Activated CD8-positive, alpha-beta T cell treated with anti-CD3 and anti-CD28 coated beads for 36 hours (primary cell): ENCODE measurements around the gene ARMC6. TPM values are rescaled to one million over a fixed set of nuclear protein-coding genes. Genes with fewer than 3 reads are reported as not detected.

Experiments used
- ATAC-seq: fragments of 200-7000 bp; cut with Tn5 transposase; one replicate; pipeline ENCODE4 v1.10.0; 2021; ENCODE audit warnings: mild to moderate bottlenecking, moderate library complexity
- CTCF ChIA-PET: fragments of 350-600 bp; sonication (Branson Sonifier 250); formaldehyde crosslinking; loops from one replicate; lab custom pipeline; 2021; ENCODE audit warnings: antibody characterized with exemption; lab: Charles Lee
- POLR2A ChIA-PET: fragments of 350-600 bp; sonication (Branson Sonifier 250); formaldehyde crosslinking; loops from one replicate; lab custom pipeline; 2021; ENCODE audit warnings: antibody characterized with exemption; lab: Charles Lee
- DNase-seq: peaks from one replicate; pipeline ENCODE4 v3.0.0-alpha.2; 2020
- H3K27ac Mint-ChIP-seq: one replicate; pipeline ENCODE4 v1.8.0; 2021; ENCODE audit warnings: mild to moderate bottlenecking, mixed read lengths
- H3K27me3 Mint-ChIP-seq: one replicate; pipeline ENCODE4 v1.8.0; 2021; ENCODE audit warnings: mixed read lengths
- H3K36me3 Mint-ChIP-seq: one replicate; pipeline ENCODE4 v1.8.0; 2021; ENCODE audit warnings: low read depth, mixed read lengths
- H3K4me1 Mint-ChIP-seq: one replicate; pipeline ENCODE4 v1.8.0; 2021; ENCODE audit warnings: low read depth, mixed read lengths
- H3K4me3 Mint-ChIP-seq: one replicate; pipeline ENCODE4 v1.8.0; 2021; ENCODE audit warnings: mild to moderate bottlenecking, moderate library complexity, mixed read lengths
- H3K9me3 Mint-ChIP-seq: one replicate; pipeline ENCODE4 v1.8.0; 2021; ENCODE audit warnings: mixed read lengths
- CTCF ChIP-seq: fragments of 200-600 bp; IDR thresholded peaks from one replicate; pipeline ENCODE4 v1.8.0; 2022; ENCODE audit warnings: antibody characterized with exemption, mild to moderate bottlenecking
- intact Hi-C: fragments of 100-400 bp; cut with micrococcal nuclease; formaldehyde crosslinking; loops from one replicate; pipeline ENCODE4 v1.10.0; 2022
- total RNA-seq, 2 experiments: library from RNA; stranded (reverse); gene quantifications; one replicate each; pipeline ENCODE4 v1.2.3, GENCODE V29; 2021

The ARMC6 gene
- 10 to 100 TPM; 34.2 to 42.8 TPM for total RNA-seq

DNA sequence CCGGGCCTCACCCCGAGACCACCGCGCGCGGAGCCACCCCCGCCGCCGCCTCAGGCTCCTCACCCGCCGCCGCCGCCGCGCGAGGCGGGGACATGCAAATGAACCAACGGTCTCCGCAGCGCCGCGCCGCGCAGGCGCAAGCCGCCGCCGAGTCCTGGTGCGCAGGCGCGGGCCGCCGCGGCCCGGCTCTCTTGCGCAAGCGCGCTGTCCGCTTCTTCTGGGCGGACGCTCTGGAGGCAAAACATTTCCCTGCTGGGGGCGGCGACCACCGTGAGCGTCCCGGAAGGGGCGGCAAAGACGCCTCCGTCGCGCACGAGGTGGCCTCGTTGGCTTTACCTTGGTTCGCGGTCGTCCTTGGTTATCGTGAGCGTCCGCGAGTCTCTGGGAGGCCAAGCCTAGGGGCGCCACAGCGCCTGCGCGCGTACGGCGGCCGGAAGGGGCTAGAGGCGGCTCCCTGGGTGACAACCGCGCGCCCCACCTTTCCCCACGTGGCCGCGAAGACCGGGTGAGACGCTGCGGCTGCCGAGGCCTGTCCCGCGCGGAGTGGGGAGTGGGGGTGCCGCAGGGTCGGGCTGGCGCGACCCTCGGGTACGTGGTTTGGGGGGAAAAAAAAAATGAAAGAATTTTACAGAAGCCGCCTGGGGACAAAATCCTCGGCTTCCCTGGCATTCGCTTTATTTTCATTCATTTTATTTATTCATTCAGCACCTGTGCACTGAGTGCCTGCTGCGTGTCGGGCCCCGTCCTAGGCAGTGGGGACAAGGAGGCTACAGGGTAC is at the start of gene ARMC6, which contains the start of gene SUGP2:
TSS of gene ARMC6 (plus strand) at position 178 of the 778 bp plus-strand sequence. CDS start 607 bp downstream, outside the sequence.
TSS of gene SUGP2 (minus strand) at position 92 of the 778 bp plus-strand sequence. CDS start 2,446 bp downstream, outside the sequence.
- peaks cover 37% of the 10 kb centered on the region for H3K36me3 Mint-ChIP-seq
- intact Hi-C loops, result no loop called here
- no peaks in the 10 kb centered on the region for H3K27me3 Mint-ChIP-seq
- peaks cover 30% of the 10 kb centered on the region for H3K4me1 Mint-ChIP-seq
- DNase-seq (peak; percentile 91), ATAC-seq (peak; percentile 78)
- H3K4me3 Mint-ChIP-seq, result peak within 1 kb of the TSS; percentile 93
- CTCF ChIA-PET, result no interaction called here
- POLR2A ChIA-PET, result interaction anchor here (1.0 kb wide), 1 partner anchor 200 kb away, joined by 3 read pairs; no protein-coding TSS in a partner anchor
- no peaks in the 10 kb centered on the region for H3K9me3 Mint-ChIP-seq
- H3K27ac Mint-ChIP-seq, result peak within 1 kb of the TSS; percentile 95
- no peak for TF ChIP-seq CTCF

DNA sequence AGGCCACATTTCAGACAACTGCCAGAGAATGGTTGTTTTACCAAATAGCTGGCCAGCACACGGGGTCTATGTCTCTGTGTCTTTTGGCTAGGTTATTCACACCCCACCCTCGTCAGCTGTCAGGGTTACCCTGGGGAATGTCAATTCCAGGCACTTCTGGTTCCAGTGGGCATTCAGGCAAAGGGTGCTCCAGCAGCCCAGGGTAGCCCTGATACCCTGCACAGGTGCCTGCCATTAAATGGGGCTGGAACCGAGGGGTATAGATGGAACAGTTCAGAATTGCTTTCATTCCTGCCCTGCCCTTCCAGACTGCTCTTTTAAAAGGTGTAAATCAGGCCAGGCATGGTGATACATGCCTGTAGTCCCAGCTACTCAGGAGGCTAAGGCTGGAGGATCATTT is 49.2 kb upstream of the ARMC6 start:
- Mint-ChIP-seq H3K27ac (no peak overlapping the region), H3K9me3 (no peaks in the 10 kb centered on the region), H3K27me3 (peaks cover 12% of the 10 kb centered on the region), H3K4me1 (no peaks in the 10 kb centered on the region), H3K4me3 (no peak overlapping the region), H3K36me3 (no peaks in the 10 kb centered on the region)
- POLR2A ChIA-PET, result interaction anchor here (0.6 kb wide), 1 partner anchor 101 kb away, joined by 3 read pairs; no protein-coding TSS in a partner anchor
- DNase-seq (no peak), ATAC-seq (no peak)
- CTCF ChIA-PET, result no interaction called here
- intact Hi-C loops, result no loop called here
- TF ChIP-seq CTCF, result no peak

DNA sequence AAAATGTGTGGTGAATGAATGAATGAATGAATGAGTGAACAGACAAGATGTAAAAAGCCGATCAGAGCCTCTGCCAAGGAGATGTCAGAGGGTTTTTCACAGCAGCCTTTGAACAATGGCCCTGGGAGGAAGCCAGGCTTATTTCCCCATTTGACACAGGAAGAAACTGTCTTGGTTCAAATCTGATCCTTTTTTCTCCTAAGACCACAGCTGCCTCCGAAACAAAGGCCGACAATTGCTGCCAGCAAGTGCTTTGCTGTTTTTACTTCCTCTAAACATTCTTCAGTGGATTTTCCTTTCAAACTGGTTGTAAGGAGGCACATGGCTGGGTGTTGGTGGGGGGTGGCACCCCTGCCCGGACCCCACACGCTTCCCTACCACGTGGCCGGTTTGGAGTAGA is 48.1 kb upstream of the ARMC6 start:
- Mint-ChIP-seq H3K4me3 (no peak overlapping the region), H3K27ac (no peak overlapping the region), H3K9me3 (no peaks in the 10 kb centered on the region), H3K27me3 (peaks cover 12% of the 10 kb centered on the region), H3K36me3 (no peaks in the 10 kb centered on the region), H3K4me1 (no peaks in the 10 kb centered on the region)
- ATAC-seq, result no peak
- no peak for DNase-seq
- ChIA-PET POLR2A (interaction anchor here (0.6 kb wide), 1 partner anchor 247 kb away, joined by 3 read pairs; no protein-coding TSS in a partner anchor), CTCF (no interaction called here)
- intact Hi-C loops, result no loop called here
- TF ChIP-seq CTCF, result no peak

- no peaks in the 10 kb centered on the region for H3K9me3 Mint-ChIP-seq
- H3K27ac Mint-ChIP-seq, result no peak overlapping the region
- POLR2A ChIA-PET, result interaction anchor here (1.0 to 1.1 kb wide), 2 partner anchors 10 to 74 kb away, joined by 3 read pairs; no protein-coding TSS in a partner anchor
- CTCF ChIA-PET, result interaction anchor here (1.0 to 1.9 kb wide), 6 partner anchors 13 to 396 kb away, joined by 3 to 7 read pairs (median 4); partner anchors contain the start of genes COPE, DDX49 and UPF1
- no peak overlapping the region for H3K4me3 Mint-ChIP-seq
- H3K27me3 Mint-ChIP-seq, result peaks cover 9% of the 10 kb centered on the region
- TF ChIP-seq CTCF, result no peak
- ATAC-seq (no peak), DNase-seq (no peak)
- H3K4me1 Mint-ChIP-seq, result no peaks in the 10 kb centered on the region
- intact Hi-C loops, result no loop called here
- H3K36me3 Mint-ChIP-seq, result no peaks in the 10 kb centered on the region
Observed at GRCh38 chr19:18987456-18987855, 45.9 kb upstream of the ARMC6 start.

DNA sequence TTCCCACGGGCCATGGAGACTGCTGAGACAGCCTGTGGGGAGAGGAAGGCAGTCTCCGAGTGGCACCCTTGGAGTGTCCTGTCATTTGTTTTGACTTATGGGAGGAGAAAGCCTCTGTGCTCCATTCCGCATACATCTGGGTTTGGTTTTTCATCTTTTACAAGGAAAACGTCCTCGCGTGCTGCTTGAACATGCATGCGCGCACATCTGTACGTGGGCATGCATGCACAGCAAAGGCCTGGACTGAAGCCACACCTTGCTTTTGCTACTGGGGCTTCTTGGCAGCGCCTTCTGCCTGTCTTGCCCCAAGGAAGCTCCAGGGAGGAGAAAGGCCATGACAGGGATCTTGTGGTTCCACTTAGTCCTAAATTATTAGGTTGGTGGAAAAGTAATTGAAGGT is 44.1 kb upstream of the ARMC6 start:
- CTCF ChIA-PET, result no interaction called here
- intact Hi-C loops, result no loop called here

More for the DNA sequence above, 44.1 kb upstream of the ARMC6 start:
- no peak for ATAC-seq
- H3K4me1 Mint-ChIP-seq, result no peaks in the 10 kb centered on the region
- peaks cover 12% of the 10 kb centered on the region for H3K36me3 Mint-ChIP-seq
- H3K27me3 Mint-ChIP-seq, result peaks cover 6% of the 10 kb centered on the region
- no peaks in the 10 kb centered on the region for H3K9me3 Mint-ChIP-seq
- no peak overlapping the region for H3K4me3 Mint-ChIP-seq
- POLR2A ChIA-PET, result no interaction called here
- no peak for TF ChIP-seq CTCF
- no peak for DNase-seq
- no peak overlapping the region for H3K27ac Mint-ChIP-seq
